HS-27A (cell line): ENCODE data around the gene ACSBG1.

Experiments
- DNase-seq: peaks from one replicate; pipeline ENCODE4 v3.0.0-alpha.2; 2012; ENCODE audit warnings: low read depth, missing footprints

The ACSBG1 gene

DNA sequence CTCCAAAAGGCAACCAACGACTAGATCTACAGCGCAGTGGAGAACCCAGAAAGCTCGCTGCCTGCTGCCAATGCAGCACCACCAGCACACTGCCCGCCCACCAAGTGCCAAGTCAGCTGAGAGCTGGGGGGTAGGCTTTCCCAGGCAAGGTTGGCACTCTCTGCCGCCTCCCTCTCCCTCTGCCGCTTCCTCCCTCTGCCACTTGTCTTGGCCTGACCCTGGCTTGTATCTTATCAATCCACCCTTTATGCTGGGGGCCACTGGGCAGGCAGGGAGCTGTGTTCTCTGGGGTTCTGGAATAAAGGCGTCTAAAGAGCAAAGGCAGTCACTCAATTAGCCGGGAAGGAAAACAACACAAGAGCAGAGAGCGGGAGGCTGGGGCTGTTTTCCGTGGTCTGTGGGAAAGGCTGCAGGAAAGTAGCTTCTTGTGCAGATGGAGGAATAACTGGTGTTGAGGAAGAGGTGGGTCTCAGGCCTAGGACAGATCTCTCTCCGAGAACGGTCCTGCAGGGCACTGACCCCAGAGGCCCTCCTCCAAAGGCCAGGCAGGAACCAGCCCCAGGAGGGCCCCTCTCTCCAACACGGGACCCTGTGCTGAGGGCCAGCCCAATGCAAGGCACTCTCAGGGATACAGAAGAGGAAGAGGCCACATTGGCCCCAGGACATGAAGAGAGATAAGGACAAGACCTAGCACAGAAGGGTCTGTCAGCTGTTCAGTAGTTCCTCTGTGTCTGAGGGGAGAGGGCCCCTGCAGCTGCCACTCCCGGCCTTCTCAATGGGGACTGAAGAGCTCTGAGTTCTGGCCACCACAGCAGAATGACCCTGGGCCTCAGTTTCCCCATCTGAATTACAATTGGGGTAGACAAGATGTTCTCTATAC is 30.8 kb downstream of the ACSBG1 start:
- DNase-seq, result no peak

DNA sequence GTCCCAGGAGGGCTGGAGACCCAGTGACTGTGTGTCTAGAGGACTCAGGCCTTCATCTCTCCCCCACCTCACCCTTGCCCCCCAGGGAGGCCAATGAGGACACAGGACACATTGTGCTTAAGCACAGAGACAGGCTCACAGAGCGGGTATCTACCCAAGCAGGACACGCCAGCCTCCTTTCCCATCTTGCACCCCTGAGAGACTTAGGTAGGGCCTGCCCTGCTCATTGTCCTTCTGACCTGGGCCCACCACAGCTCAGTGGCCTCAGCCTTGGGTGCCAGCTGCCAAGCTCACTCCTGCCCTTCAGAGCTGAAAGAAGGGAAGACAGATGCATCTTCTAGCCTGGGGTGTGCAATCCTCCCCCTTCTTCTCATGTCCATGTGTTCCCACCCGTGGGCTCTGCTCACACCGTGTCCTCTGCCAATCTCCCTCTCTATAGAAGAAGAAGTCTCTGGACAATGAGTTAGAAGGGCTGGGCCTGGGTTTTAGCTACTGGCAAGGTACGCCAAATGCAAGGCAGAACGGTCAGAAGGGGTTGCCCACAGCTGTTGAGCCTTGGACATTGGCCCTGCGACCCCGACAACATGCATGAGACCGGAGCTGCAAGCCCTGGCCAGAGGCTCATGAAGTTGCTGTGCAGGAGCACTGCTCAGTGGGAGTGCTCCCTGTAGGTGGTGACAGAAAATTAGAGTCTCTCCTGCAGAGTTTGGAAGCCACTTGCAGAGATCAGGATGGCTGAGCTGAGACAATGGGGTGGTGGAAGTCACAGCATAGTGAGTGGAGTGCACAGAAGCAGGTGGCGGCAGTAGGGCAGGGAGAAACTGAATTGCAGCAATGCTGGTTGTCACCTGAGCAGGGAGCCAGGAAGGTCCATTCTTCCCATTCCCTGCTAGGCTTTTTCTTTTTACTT is 32.8 kb downstream of the ACSBG1 start:
- DNase-seq, result no peak

DNA sequence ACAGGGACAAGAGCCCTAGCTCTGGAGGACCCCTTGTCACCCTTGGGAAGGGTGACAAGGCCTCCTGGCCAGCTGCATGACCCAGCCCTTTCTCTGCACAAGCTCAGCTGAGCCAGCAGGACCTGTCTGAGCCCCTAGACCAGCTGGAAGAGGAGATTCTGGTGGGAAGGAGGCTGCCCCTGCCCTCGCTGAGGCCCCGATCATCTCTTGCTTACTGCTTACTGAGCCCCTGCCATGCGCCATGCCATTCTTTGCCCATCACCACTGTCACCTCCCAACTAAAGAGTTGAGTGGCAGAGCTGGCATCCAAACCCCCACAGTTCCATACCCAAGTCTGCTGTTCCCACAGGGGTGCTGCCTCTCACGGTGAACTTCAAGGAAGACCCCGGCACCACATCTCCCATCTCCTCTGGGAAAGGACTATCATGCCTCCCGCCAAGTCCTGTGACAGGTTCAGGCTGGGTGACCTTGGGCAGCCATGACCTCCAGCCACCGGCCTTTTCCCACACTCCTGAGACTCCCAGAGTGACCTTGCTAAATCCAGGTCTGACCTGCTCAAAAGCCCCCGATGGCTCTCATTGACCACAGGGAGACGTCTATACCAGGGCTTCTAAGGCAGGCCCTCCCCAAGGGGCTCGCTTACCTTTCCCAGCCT is 34.0 kb downstream of the ACSBG1 start:
- DNase-seq, result no peak

DNA sequence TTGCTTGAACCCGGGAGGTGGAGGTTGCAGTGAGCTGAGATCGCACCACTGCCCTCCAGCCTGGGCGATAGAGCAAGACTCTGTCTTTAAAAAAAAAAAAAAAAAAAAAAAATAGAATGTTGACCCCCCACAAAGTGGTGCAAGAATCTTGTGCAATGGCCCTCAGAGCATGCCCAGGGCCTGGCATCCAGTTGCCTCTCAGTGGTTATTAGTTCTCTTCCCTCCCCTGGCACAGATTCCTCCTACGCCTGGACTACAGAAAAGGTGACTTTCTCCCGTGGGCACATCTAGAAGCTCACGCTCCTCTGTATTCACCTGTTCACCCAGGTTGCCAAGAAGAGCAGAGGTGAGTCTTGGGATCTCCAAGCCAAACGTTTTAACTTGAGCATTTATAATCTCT is 36.7 kb downstream of the ACSBG1 start:
- DNase-seq, result no peak

DNA sequence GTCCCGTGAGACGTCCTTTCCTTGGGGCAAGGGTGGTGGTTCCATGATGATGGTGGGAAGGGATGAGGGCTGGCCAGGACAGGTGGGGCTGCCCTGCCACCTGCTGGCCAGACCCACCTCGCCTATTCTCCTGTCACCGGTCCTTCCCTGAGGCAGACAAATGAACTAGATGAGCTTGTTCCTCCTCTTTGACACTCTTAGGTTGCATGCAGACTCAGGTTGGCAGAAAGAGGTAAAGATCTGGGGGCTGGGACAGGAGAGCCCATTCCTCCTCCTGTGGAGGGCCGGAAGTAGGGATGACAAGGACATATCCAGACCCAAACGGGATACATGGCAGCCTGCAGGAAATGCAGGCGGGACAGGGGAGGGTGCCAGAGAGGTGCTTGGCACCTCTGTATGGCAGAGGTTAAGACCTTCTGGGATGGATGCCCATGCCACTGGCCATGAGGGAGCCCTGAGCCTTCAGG is 38.6 kb downstream of the ACSBG1 start:
- no peak for DNase-seq

DNA sequence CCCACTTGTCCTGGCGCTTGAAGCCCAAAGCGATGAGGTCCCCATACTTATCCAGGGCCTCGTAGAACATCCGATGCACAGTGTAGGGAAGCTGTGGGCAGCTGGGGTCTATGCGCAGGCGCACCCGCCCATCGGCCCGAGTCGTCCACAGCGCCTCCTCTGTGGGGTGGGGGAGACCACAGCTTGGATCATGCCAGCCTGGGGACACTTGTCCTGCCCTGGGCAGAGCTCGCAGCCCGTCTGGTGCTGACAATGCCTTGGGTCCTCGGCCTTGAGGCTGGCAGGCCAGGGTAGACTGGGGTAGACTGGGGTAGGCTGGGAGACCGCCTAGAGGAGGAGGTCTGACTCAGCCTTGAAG is 39.8 kb downstream of the ACSBG1 start:
- no peak for DNase-seq

DNA sequence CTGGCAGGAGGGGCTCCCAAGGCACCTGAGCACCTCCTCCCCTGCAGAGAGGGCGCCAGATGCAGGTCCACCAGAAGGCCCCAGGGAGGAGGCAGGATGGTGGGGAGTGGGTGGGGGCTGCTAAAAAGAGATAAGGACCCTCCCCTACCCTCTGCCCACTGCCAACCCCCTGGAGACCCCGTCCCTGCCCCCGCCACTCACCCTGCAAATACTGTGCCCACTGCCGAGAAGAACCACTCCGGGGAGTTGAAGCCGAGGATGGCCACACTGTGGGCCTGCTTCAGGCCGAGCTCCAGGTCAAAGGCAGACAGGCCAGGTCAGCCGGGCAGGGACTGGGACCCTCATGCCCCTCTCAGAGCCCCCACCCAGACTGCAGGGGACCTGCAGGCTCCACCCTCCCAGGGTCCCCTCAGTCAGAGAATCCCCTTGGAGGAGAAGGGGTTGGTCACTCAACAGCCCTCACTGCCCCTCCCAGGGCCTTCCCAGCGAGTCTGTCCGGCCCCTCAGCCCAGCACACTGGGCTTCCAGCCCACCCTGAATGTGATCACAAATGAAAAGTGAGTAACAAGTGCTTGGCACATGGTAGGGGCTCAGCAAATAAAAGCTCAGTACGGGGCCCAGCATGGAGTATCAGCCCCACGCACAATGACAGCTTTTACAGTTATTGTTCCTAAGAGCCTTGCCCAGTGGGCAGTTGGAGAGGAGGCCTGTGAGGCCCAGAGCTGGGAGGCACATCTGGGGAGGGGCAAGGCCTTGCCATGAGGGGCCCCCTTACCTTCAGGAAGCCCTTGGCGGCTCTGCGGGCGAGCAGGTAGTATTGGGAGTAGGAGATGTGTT is 40.4 kb downstream of the ACSBG1 start:
- DNase-seq, result no peak

DNA sequence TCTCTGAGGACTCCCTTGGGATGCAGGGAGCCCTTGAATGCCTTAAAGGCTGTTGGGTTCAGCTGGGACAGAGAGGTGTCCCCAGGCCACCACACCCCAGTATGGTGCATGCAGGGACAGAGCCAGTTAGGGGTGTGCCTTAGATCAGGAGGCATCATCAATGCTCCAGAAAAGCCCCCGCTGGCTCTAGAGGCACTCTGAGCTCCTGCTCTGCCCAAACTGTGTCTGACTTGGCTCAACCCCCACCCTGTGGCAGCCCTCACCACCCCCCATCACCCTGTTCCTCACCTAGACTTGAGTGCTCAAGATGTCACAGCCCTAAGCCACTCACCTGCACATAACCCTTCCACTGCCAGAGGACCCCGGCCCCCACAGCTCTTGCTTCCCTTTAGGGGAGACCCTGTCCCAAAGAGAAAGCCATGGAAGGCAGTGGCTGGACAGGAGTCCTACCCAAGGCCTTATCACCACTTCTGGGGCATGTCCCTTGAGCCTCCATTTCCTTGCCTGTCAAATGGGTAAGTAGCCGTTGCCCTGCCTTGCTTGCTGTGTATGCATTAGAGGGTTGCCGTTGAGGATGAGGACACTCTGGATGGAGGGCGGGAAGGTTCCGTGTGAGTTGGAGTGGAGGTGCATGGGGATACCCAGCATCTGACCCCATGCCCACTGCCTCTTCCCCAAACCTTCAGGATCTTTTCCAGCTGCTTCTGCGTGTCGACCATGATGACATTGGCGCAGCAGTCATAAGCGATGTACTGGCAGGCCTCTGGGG is 41.4 kb downstream of the ACSBG1 start:
- DNase-seq, result no peak

DNA sequence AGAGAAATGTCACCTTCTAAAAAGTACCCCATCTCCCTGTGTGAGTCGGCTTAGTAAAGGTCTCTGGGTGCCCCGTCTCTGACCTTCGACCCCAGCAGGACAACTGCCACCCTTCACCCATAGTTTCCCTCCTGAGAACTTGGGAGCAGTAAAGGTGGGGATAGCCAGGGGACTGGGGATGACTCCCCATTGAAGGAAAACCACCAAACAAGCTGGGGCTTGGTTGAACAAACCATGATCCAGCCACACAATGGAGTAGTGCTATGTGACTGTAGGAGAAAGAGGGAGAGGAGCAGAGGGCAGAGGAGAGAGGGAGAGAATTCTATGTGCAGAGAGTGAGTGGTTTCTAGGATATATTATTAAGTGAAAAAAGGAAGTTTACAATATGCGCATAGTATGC is 51.5 kb downstream of the ACSBG1 start:
- DNase-seq, result no peak

DNA sequence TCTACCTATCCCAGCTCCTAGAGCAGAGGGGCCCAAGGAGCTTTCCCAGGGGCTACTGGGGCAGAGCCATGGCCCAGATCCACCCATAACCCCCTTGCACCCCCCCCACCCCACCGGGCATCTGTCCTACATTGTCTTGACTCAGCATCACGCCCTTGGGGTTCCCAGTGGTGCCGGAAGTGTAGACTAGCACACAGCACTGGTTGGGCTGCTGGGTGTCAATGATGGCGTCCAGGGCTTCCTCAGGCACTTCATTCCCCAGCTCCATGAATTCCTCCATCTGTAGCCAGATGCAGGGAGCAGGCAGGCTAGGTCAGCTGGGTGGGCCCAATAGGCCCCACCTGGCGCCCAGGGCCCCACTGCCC is 52.0 kb downstream of the ACSBG1 start:
- no peak for DNase-seq

DNA sequence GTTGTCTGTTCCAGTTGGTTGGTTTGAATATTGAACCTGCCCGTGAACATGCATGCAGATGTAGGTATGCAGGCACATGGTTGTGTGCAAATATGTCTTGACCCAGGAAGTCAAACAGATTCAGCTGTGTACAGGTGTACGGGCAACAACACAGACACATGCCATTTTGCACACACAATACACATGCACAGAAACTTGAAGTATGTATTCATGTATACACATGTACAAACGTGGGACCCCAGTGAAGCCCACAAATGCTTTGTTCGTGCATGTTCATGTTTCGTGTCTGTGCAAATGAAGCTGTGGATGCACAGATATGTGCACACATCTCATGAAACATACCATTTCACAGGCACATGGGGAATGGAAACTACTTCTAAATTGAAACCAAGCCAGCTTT is 54.5 kb downstream of the ACSBG1 start:
- no peak for DNase-seq

DNA sequence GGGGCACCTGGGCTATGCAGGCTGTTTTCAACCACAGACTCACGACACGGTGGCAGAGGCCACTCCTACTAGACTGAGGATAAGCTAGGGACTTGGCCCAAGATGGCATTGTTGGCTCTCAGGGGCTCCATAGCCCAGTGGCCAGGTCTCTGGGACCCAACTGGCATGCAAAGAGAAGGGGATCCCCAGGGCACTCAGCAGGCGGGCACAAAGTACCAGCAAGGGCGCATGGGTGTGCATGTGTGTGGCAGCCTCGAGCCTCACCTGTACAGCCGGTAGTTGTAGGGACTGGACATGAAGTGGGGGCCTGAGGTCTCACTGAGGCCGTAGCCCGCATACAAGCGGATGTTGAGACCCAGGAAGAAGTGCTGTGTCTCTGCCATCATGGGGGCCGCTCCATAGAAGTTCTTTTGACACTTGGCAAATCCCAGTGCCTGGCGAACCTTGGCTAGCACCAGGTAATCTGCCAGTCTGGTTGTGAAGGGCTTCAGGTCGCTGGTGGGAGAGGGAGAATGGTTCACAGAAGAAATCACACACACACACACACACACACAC is 55.0 kb downstream of the ACSBG1 start:
- DNase-seq, result no peak

DNA sequence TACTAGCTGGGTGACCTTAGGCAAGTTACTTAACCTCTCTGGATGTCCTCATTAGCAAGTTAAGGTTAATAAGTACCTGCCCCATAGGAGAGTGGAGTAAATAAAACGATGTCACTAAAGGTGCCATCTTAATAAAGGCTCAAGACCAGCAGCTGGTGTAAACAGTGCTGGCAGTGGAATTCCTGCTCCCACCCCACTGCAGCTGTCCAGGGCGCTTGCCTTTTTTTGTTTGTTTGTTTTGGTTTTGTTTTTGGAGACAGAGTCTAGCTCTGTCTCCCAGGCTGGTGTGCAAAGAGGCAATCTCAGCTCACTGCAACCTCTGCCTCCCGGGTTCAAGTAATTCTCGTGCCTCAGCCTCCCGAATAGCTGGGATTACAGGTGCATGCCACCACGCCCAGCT is 56.3 kb downstream of the ACSBG1 start:
- DNase-seq, result no peak

DNA sequence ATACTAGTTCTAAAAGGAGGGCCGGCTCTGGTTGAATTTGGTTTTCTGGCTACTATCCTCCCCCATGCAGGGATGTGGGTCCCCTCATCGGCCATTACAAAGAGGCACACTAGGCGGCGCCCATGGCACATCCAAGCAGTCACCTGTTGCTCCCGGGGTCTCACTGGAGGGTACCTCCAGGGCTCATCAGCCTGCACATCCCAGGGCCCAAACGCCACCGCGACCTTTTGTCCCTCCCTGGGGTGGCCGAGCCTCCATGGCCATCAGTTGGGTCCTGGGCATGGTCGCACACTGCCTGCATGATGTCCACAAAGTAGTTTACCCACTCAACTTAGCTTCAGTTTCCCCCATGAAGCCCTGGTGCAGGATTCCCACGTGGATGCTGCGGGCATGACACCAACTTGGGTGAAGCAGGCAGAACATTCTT is 56.9 kb downstream of the ACSBG1 start:
- no peak for DNase-seq

DNA sequence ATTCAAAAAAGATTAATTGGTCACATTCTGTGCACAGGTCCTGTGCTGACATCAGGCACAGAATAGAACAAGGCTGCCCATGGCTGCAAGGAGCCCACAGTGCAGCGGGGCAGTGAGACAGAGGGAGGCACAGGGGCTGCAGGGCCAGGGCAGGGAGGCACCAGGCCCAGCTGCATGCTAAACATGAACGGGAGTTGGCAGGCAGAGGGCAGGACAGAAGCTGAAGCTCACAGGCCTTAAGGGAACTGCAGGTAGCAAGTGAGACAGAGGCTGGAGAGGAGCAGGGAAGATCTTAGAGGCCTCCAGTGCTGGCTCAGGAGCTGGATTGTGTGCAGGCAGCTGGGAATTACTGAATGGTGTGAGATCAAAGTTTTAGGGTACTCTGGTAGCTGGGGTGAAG is 59.0 kb downstream of the ACSBG1 start:
- no peak for DNase-seq

DNA sequence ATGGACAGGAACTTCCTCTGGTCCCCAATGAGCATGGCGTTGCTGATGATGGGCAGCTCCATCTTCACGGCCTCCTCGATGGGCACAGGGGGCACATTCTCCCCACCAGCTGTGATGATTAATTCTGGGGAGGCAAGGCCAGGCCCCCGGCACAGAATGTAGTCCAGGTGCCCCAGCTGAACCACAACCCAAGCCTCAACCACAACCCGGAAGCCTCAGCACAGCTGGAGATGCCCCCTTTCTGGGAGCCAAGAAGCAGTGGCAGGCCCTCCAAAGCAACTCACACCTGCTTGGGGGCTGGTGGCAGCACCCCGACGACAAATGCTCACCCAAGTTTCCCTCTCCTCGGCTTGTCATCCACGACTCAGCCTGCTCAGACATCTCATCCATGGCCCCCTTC is 60.0 kb downstream of the ACSBG1 start:
- no peak for DNase-seq

DNA sequence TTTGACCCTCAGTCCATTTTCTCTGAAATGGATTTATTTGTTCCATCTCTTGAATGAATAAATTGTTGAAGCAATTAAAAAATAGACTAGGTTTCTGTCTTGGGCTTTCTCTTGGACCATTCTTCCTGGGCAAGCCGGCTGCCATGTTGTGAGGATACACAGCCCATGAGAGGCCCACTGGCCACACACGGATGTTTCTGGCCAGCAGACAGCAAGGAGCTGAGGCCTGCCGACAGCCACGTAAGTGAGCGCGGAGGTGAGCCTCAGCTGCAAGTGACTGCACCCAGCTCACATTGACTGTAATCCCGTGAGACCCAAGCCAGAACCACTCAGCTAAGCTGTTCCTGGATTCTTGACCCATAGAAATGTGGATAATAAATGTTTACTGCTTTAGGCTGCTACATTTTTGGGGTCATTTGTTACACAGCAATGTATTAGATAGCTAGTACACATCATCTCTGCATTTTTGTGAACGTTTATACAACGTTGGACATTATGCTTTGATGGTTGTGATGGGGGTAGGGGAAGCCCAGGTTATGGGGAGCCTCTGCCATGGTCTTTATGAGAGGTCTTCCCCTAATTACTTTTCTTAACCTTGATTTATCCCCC is 62.4 kb downstream of the ACSBG1 start:
- no peak for DNase-seq

DNA sequence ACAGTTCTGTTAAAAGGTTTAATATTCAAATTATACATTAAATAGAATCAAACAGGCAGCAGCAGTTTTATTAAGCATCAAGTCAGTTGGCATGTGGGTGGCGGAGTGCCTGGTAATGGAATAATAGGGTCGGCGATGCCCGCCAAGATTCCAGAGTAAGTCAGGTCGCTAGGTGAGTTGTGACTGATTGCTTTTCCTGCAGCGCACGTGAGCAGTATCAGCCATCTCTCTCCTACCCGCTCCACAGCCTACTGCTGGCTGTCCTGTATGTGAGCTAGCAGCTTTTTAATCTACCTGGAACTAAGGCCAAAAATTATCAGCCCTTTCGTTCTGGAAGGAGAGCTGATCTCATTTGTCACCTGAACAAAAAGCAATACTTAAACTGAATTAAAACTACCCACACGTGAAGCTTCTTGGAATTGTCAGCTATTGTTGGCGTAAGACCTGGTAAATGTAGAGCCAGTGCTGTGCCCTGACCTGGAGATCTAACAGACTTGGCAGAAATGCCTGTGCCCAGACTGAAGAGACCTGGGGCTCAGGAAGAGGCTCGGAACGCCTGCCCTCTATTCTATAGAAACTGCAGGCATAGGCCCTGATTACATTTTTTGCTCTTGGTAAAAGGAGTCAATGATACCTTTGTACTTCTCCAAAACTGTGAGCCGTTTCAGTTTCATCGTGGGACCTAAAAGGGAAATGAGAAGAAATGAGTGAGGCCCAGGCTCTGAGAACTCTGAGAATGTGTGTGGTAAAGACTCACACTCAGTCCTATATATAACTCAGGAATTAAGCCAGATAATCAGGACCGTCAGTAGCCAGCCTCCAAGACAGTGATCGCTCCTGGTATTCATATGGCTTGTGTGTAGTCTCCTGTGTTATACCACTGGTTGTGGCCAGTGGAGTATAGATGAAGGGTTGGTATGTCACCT is 63.3 kb downstream of the ACSBG1 start:
- DNase-seq, result no peak

DNA sequence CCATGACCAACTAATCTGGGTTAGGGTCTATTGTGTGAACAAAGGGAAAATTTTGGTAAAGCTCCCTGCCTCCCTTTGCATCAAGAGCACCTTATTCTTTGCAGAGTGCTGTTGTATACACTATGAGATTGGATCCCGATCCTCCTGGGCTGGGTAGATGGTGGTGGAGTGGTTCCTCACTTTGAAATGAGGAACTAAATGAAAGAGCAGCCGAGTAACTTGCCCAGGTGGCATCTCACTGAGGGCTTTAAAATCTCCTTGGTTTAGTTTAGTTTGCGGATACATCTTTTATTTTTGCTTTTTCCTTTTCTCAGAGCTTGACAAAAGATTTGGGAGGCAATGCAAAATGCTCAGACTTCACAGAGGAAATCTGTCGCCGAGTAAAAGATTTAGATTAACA is 65.8 kb downstream of the ACSBG1 start:
- no peak for DNase-seq
